Stimulated activated CD4-positive, alpha-beta T cell treated with anti-CD3 and anti-CD28 coated beads, Interleukin-12 subunit alpha, Interleukin-12 subunit beta, amount 100 ng/mL, for 24 hours (primary cell): Measurements from ENCODE around the gene STEAP3.

Experiments used
- DNase-seq, 2 experiments: peaks; one replicate each; pipeline ENCODE4 v3.0.0-alpha.2; 2020; ENCODE audit warnings: low read depth in 2 of 2

Gene STEAP3

DNA sequence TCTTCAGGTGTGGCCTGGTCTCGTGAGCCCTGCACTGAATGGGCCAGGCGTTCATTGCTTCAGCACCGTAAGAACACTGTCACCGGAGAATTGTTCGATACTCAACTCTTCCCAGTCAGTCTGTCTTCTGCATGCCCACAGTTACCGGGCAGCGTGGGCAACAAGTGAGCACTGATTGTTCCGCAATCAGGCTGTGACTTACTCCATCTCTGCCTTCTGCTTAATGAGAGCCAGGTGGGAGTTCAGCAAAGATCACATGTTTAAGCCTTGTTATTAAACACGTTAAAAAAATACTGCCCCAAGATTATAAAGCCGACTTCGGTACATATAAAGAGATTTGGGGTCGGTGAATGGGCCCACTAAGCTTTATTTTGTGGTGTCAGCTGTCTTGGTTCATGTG is 3.7 kb downstream of the STEAP3 start:
- no peak for DNase-seq

DNA sequence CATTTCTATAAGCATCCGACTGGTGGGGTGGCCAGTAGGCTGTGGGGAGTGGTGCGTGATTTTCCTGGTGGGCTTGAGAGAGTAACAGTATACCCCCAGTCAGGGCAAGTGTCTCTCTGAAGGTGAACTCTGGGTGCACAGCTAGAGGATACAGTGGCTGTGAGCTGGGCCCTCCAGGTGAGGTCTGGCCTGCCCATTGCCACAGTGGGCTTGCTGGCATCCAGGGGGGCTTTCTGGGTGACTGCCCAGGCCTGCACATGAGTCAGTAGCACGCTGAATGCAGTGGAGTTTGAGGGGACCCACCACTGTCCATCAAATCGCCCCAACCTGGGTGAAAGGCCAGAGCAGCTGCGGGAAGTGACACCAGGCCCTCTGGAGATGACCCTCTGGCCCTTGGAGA is 4.5 kb downstream of the STEAP3 start:
- no peak for DNase-seq

DNA sequence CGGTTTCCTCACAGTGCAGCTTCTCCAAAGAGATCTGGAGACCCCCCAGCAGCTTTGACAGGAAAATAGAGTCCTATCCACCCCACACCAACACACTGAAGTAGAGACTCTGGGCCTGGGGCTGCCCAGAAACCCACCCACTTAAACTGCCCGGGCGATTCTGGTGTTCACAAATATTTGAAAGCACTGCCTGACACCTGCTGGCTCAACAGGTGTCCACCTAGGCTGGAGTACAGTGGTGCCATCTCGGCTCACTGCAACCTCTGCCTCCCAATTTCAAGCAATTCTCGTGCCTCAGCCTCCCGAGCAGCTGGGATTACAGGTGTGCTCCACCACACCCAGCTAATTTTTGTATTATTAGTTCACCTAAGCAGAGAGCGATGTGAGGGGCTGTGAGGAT is 5.3 kb downstream of the STEAP3 start:
- no peak for DNase-seq

DNA sequence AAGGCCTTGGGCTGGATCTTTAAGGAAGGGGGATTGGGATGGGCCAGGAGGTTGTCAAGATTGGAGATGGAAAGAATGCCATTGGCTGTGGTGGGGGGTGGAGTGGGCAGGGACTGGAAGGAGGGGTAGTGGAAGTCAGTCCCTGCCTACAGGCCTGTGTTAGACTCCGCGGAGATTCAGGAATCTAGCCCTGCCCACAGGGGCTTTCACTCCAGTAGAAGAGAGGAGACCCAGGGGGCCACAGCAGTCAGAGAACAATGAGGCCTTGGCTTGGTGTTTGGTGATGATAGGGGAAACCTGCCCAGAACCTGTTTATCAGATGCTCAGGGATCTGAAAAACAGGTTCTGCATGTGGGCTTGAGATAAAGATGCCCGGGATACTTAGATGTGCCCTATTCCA is 6.1 kb downstream of the STEAP3 start:
- no peak for DNase-seq

DNA sequence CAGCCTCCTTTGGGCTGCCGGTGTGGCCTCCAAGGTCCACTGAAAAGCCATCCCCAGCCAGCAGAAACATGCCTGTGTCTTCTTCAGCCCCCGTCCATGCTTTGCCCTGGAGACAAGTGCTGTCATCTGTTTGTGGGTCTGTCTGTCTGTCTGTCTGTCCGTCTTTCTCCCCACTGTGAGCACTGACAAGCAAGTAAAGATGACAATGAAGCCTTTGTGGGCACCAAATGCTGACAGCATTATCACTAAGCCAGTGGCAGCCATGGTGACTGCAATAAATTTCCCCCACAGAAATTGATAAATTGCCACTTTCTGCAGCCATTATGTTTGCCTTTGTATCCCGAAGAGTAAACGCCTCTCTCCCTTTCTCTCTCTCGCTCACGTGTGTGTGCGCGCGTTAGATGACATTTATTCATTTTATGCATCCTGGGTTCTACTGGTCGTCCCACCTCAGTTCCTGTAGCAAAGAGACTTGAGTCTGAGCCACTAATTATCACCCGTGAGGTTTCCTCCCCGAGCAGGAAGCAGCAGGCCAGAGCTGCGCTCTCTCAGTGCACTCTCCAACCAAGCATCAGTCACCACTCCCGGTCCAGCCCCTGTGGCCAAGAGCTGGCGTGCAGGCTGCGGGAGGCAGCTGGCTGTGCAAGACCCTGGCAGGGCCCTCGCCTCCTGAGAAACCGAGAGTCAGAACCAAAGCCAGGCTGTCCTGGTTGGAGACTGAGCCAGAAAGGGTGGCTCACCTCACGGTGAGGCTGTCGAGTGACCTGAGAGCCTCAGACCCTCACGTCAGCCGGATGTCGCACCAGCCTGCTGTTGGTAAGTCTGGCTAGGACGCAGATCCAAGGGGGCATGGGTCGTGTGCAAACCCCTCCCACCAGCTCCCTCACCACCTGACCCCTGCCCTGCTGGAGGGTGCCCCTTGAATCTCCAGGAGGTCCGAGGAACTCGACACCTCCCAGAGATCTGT is 6.9 kb downstream of the STEAP3 start:
- no peak for DNase-seq

DNA sequence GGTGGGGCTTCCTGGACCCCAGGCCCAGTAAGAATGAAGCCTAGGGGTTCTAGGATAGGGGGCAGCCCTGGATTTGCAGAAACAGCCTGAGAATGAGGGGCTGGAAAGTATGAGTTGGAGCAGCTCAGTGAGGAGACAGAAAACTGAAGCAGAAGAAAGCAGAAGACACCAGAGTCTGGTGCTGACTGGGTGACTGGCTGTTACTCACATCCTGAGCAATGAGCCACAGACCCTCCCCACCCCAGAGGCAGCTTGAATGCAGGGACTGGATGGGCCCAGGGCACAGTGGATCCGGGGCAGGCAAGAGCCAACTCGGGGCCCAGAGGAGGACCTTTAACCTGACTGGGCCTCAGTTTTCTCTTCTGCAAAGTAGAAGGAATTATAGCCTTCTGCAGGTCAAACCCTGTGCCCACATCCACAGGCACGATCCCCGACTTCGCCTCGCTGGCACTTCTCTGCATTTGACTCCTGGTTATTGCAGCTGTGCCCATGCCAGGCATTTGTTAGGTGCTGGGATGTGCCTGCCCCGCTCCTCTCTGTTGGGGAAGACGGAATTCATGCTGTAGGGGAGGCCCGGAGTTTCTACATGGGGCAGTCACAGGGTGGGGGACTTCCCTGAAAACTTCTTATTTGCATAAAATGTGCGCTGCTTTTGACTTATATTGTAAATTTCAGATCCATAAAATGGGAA is 8.5 kb downstream of the STEAP3 start:
- DNase-seq, result no peak

DNA sequence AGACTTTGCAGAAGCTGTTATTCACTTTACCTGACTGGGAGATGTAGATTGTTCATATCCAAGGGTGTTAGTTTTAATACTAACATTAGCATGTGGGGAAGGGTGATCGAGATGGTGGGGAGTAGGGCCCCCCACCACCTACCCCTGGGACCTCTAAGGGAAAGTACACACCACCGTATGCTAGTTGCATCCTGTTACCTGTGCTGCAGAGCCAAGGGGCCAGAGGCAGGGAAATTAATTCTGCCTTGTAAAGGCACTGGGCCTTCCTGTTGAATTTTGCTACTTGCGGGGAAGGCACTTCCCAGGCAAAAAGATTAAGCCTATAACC is 9.0 kb downstream of the STEAP3 start:
- DNase-seq, result no peak

DNA sequence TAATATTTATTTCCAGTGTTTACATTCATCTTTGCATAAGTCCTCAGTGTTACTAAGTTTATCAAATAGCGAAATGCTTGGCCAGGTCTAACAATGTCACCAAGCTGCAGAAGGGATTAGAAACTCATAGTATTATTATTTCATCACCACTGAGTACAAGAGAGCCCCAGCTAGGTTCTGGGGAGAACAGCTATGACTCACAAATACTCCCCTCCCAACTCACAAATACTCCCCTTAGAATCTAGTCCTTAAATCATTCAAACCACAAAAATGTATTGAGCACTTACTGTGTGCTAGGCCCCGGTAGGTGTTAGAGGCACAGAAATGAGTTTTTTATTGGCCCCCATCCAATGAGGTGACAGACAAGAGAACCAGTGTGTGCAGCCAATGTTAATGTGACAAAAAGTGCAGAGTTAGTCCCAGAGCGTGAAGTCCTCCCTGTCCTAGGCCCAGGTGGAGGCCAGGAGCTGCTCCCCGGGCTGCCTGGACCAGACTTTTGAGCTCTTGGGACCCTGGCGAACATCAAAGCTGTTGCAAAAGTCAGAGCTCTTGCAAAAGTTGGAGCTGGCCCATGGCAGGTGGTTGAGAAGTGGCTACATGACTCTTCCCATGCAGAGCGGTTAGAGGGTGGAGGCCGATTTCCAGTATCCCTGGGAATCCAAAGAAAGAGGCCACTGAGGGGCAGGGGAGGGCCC is 9.8 kb downstream of the STEAP3 start:
- DNase-seq, result no peak

DNA sequence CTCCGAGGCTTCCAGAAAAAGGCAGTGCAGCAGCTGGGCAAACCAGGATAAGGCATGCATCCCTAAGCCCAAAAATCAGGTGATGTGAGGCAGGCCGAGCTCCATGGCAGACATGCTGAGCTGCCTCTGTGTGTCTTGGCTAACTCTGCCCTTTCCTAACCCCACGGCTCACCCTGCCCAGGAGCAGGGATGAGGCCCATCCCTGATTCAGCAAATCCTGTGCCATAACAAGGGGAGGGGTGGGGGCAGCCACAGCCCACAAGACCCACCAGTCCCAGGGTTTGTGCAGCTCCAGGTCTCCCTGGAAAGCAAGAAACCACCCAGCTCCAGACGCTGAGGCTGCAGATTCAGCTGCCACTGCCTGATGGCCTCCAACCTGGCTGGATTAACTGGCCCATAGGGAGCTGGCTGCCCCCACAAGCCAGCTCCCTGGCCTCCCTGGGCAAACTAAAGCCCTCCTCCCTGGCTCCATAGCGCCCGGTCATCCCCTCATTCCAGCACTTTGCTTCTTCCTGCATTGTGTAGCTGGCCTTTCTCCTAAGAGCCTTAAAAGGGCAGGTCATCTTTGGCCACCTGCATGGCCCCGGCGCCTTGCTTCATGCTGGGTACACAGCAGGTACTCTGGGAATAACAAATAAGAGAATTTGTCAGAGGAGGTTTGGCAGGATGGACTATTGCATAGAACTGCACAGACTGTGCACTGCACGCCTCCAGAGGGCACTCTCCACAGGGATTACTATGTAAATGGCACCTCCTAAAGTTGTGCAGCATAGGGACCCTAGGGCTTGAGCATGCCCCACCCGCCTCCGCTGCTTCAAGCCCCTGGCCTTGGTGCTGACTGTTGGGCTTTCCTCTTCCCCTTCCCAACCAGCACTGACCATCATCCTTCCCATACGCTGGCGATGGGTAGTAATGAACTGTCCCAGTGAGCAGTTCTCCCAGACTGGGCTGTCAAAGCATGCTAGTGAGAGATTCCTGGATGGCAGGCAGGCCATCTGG is 10.7 kb downstream of the STEAP3 start:
- no peak for DNase-seq

DNA sequence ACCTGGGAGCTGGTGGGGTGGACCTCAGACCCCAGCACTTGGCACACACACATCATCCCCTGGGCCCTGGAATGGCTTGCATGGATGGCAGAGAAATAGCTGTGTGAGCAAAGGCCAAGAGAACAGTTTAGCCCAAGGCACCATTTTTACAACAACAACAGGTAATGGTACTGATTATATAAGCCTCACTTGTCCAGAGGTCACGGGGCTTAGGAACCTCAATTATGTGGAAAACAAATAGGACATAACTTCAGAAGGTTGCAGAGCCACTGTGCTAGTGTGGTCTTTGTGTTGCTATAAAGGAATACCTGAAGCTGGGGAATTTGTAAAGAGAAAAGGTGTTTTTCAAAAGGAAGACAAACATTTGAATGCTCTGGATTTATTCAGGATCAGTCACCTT is 13.2 kb downstream of the STEAP3 start:
- no peak for DNase-seq

DNA sequence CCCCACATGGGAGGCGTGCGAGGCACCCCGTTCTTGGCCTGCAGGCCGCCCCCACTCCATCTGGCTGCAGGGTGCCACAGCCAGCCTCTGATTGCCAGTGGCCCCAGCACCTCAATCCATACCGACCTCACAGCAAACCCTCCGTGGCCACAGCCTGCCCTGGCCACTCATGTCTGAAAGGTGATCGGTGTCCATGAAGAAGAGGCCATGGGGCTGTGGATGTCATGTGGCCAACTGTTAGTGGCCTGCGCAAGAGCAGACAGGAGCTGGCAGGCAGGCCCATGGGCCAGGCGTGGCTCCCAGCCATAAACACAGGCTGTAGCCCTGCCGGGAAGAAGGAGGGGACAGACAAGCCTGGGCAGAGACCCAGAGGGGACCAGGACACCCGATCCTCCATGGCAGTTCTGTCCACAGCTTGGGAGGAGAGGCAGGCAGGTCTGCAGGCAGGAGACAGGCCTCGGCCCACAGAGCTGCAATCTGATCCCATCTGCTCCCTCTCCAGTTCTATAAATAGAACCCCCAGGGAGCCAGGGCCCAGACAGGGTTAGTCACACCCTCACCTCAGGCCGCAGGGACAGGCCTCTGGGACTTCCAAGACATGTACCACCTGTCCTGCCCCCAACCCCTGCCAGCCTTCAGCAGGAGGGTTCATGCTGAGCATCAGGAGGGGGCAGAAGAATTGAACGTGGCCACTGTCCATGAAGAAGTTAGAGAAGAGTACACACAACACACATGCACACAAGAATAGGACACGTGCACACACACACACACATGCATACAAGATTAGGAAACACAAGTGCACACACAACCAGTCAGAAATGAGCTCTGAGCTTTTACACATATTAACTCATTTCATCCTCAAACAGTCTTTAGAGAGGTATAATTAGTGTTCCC is 16.9 kb downstream of the STEAP3 start:
- no peak for DNase-seq

DNA sequence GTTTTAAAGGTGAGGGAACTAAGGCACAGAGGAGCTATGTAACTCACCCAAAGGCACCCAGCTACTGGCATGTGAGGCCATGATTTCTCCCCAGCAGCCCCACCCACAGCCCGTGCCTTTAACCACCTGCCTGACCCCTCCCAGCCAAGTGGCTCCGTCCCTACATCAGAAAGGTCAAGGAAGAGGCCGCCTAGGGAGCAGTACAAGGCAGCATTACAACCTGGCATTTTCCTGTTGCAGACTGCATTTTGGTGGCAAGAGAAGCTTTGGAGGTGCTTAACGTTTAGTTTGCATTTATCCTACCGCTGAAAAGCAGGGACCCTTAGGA is 17.5 kb downstream of the STEAP3 start:
- DNase-seq, result no peak

DNA sequence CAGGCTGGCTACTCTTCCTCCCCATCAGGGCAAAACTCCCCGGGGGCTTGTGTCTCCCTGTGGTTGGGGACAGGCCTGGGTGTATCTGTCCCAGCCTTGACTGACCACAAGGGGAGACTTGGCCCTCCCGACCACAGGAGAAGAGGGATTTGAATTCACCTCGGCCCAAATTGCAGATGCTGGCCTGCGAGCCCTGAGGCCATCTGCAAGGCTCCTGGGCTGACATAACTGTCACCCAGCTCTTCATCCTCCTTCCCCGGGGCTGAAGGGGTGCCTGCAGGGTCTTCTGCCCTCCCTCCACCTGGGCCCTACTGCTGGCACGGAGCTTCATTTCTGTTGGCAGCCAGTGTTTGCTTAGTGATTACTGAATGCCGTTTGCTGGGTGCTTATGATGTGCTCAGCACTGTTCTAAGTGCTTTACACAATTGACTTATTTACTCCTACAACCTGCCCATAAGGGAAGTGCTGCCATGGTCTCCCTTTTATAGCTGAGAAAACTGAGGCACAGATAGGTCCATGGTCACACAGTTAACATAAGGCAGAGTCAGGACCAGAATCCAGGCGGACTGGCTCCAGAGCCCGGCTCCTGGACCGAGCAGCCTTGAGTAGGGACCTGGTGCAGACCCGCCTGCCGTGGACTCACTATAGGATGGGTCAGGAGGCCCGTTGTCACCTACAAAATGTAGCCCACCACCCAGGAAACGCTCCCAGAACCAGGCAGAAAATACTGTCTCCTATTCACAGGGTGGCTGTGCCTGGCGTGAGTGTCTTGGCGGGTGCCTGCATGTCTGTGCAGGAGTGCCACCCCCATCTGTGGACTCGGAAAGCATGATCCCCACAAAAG is 18.9 kb downstream of the STEAP3 start:
- DNase-seq, result no peak

DNA sequence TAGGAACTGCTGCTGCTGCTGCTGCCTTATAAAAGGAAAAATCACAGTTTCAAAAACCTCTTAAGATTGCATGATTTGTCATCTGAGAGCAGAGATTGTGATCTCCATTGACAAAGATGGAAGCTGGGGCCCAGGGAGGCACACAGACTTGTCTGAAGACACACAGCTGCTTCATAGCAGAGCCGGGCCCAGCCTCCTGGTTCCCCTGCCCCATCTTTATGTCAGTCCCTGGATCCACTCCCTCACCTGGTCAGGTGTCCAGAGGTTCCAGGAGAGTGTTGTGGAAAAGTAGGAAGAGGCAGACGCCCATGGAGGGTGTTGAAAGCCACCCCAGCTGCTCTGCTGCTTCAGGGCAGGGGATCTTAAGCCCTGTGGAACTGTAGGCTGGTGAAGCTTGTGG is 20.0 kb downstream of the STEAP3 start:
- no peak for DNase-seq

DNA sequence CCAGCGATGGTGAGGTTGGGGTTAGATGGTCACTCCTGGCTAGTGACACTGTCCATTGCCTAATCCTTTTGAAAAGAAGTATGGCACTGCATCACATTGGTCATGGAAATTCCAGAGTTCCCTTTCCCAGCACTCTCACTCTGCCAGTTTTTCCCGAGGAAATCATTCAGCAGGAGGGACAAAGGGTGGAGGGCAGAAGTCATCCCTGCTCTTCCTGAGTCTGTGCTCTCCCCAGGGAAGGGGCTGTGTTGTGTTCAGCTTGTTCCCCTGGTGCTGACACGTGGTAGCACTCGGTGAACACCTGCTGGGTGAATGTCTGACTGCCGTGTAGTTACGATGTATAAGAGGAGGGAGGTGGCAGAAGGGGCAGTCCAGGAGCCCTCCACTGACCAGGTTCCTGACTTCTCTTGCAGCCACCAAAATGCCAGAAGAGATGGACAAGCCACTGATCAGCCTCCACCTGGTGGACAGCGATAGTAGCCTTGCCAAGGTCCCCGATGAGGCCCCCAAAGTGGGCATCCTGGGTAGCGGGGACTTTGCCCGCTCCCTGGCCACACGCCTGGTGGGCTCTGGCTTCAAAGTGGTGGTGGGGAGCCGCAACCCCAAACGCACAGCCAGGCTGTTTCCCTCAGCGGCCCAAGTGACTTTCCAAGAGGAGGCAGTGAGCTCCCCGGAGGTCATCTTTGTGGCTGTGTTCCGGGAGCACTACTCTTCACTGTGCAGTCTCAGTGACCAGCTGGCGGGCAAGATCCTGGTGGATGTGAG is 21.6 kb downstream of the STEAP3 start:
- DNase-seq, result no peak

DNA sequence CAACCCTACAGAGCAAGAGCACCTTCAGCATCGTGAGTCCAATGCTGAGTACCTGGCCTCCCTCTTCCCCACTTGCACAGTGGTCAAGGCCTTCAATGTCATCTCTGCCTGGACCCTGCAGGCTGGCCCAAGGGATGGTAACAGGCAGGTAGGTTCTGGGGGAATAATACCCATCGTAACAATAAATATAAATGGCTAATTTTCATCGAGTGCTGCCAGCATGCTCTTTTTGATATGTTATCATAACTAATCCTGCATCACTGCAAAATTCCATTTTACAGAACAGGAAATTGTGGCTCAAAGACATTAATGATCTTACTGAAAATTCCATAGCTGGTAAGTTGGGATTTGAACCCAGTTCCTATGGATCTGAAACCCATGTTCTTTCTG is 22.2 kb downstream of the STEAP3 start:
- DNase-seq, result no peak

DNA sequence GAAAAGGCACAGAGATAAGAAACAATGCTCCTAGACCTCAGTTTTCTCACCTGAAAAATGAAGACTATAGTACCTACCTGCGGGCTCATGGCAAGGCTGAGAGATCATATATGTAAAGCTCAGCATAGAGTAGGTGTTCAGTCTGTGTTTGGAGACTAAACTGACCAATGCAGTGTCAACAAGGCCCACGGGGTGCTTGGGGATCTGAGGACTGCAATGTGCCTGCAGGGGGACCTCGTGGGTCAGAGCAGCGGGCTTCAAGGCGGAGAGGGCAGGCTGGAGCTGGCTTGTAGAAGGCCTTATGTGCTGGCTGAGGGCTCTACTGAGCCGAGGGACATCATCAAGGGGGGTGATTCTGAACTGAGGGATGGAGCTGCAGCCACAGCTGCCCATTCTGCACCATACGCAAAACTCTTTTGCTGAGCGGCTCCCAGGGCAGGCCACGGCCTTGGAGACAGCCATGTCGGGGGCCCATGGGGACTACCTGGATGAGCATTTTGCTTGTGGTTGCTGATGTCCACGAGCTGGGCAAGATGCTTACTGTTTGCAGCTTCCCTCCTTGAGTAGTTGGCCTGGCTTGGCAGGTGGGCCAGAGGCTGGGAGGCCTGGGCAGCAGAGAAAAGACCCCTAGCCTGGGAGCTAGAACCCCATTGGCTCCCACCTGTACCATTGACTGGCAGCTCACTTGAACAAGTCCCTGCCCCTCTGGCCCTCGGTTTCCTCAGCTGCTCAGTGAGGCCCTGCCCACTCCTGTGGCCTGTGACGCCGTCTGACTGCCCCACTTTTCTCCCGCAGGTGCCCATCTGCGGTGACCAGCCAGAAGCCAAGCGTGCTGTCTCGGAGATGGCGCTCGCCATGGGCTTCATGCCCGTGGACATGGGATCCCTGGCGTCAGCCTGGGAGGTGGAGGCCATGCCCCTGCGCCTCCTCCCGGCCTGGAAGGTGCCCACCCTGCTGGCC is 23.5 kb downstream of the STEAP3 start:
- no peak for DNase-seq

DNA sequence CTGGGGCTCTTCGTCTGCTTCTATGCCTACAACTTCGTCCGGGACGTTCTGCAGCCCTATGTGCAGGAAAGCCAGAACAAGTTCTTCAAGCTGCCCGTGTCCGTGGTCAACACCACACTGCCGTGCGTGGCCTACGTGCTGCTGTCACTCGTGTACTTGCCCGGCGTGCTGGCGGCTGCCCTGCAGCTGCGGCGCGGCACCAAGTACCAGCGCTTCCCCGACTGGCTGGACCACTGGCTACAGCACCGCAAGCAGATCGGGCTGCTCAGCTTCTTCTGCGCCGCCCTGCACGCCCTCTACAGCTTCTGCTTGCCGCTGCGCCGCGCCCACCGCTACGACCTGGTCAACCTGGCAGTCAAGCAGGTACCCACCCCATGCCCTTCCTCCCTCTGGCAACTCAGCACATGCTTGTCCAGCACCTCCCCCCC is 24.2 kb downstream of the STEAP3 start:
- no peak for DNase-seq
